IMR-90 (cell line): ENCODE results near the gene TNFRSF13B. TPM values are rescaled to one million over a fixed set of nuclear protein-coding genes. Genes with fewer than 3 reads are reported as not detected.

Experiments used
- BHLHE40 ChIP-seq: fragments of 150-350 bp; IDR thresholded peaks from 2 replicates; pipeline ENCODE4 v1.6.1; 2016; ENCODE audit warnings: mild to moderate bottlenecking, low read depth, low read length
- CEBPB ChIP-seq: IDR thresholded peaks from 2 replicates; pipeline ENCODE4 v1.6.1; 2012; ENCODE audit warnings: low read depth, low read length, improper control_type of control experiment
- ELK1 ChIP-seq: fragments of 150-350 bp; IDR thresholded peaks from 2 replicates; pipeline ENCODE4 v1.6.1; 2016; ENCODE audit warnings: low read depth, mild to moderate bottlenecking, low read length, moderate library complexity, borderline replicate concordance
- RFX5 ChIP-seq: IDR thresholded peaks from 2 replicates; pipeline ENCODE4 v1.8.0; 2012; ENCODE audit warnings: low read depth, mild to moderate bottlenecking, low read length, moderate library complexity
- SMC3 ChIP-seq: fragments of 150-350 bp; IDR thresholded peaks from 2 replicates; pipeline ENCODE4 v1.6.1; 2016; ENCODE audit warnings: low read depth, mild to moderate bottlenecking, antibody characterized with exemption, low read length, moderate library complexity
- polyA plus RNA-seq, 3 experiments: library from polyadenylated mRNA; depleted of rRNA; stranded (reverse); fragments of >200 nt; gene quantifications; 2 replicates each; pipeline ENCODE4 v1.2.3, GENCODE V29; 2012; ENCODE audit warnings: low replicate concordance in 1 of 3
- total RNA-seq: library from RNA; depleted of rRNA; stranded (reverse); fragments of >200 nt; gene quantifications from 2 replicates; pipeline ENCODE4 v1.2.3, GENCODE V29; 2012

Gene TNFRSF13B
- total and polyA plus RNA-seq, 2 of the 4 experiments (the other 2 are of a cell fraction): not detected

GRCh38 chr17:16913463-16913862, 58.5 kb downstream of the TNFRSF13B start (continued):
- TF ChIP-seq ELK1: no peak
- TF ChIP-seq BHLHE40: no peak
- TF ChIP-seq RFX5: no peak
- no peak for TF ChIP-seq SMC3
- no peak for TF ChIP-seq CEBPB
